ENCODE measurements around the gene AP1AR. TPM values are rescaled to one million over a fixed set of nuclear protein-coding genes. Genes with fewer than 3 reads are reported as not detected.

The AP1AR gene, protein sequence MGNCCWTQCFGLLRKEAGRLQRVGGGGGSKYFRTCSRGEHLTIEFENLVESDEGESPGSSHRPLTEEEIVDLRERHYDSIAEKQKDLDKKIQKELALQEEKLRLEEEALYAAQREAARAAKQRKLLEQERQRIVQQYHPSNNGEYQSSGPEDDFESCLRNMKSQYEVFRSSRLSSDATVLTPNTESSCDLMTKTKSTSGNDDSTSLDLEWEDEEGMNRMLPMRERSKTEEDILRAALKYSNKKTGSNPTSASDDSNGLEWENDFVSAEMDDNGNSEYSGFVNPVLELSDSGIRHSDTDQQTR
- 10 to 100 TPM; 10.9 to 13.0 TPM for total RNA-seq

DNA sequence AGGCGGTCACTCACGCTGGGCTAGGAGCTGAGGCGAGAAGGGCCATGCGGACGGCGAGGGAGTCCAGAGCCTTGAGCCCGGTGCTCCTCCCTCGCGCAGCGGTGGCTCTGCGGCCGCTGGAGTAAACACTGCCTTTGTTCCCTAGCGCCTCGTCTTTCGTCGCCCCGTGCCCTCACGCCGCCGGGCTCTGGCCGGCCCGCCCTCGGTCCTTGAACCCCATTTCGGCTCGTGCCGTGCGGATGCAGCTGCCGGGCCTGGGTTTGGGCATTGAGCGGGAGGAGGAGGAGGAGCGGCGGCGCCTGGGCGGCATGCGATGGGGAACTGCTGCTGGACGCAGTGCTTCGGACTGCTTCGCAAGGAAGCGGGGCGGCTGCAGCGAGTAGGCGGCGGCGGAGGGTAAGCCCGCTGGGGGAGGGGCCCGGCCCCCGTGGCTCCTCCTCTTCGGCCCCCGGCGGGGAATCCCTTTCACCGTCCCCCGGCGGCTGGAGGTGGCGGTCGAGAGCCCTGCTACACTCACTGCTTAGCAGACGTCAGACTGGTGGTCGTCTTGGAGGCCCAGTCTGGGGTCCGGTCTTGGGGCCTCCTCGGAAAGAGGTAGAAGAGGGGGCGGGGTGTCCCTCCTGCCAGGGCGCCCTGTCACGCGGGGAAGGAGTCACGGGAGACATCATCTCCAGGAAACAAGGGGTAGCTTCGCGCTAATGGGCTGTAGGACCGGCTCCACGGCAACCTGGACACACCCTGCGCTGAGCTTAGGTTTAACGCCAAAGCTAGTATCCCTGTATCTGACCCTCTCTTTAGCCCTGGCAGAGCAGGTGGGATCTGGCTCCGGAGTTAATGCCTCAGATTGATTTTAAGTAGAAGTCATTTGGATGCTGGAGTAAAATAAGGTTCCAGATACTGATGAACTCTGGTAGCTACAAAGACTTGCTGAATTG, at the start of gene AP1AR:
Gene AP1AR, plus strand, starts transcription at position 9 of the 935 bp plus-strand sequence. Its CDS starts 305 bp downstream, at position 314.
- Mint-ChIP-seq H3K36me3 (ENCODE audit: low read depth) (peaks cover 4% of the 10 kb centered on the region), H3K9me3 (ENCODE audit: insufficient read depth) (no peaks in the 10 kb centered on the region), H3K4me1 (ENCODE audit: low read depth) (peaks cover 35% of the 10 kb centered on the region), H3K4me3 (peak within 1 kb of the TSS; percentile 84), H3K27ac (peak within 1 kb of the TSS; percentile 99), H3K27me3 (ENCODE audit: low read depth) (peaks cover 3% of the 10 kb centered on the region)
- peak; percentile 85 for DNase-seq
- peak; percentile 72 for ATAC-seq
- ChIA-PET POLR2A (interaction anchor here (0.8 to 2.7 kb wide), 2 partner anchors 54 to 67 kb away, joined by 3 to 17 read pairs; partner anchors contain the start of gene TIFA), CTCF (interaction anchor here (0.8 to 4.3 kb wide), 15 partner anchors 9 to 292 kb away, joined by 3 to 88 read pairs (median 4); no protein-coding TSS in a partner anchor)

DNA sequence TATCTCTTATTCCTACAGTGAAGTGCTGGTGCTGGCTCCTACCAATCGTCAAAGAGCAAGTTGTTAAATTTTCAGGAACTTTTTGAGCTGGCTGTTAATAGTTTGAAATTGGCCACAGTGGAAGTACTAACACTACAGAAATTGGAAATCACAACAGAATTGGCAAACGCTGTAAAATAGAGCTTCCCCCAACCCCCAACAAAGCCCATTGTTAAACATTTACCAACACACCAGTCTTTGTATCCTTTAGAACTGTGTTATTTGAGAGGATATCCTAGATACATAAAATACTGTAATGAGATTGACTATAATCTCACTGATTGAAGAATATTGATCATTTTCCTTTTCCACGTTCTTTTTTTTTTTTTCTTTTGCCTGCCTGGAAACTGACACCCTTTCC, 49.0 kb upstream of the AP1AR start:
- no peaks in the 10 kb centered on the region for H3K9me3 Mint-ChIP-seq (ENCODE audit: insufficient read depth)
- ChIA-PET POLR2A (interaction anchor here (1.2 kb wide), 1 partner anchor 10 kb away, joined by 3 read pairs; no protein-coding TSS in a partner anchor), CTCF (interaction anchor here (1.0 to 1.8 kb wide), 4 partner anchors 17 to 83 kb away, joined by 3 to 9 read pairs (median 4); no protein-coding TSS in a partner anchor)
- no peaks in the 10 kb centered on the region for H3K27me3 Mint-ChIP-seq (ENCODE audit: low read depth)
- H3K4me3 Mint-ChIP-seq = no peak overlapping the region
- no peak for DNase-seq
- ATAC-seq = no peak
- peaks cover 11% of the 10 kb centered on the region for H3K36me3 Mint-ChIP-seq (ENCODE audit: low read depth)
- peaks cover 35% of the 10 kb centered on the region for H3K4me1 Mint-ChIP-seq (ENCODE audit: low read depth)
- no peak overlapping the region for H3K27ac Mint-ChIP-seq

DNA sequence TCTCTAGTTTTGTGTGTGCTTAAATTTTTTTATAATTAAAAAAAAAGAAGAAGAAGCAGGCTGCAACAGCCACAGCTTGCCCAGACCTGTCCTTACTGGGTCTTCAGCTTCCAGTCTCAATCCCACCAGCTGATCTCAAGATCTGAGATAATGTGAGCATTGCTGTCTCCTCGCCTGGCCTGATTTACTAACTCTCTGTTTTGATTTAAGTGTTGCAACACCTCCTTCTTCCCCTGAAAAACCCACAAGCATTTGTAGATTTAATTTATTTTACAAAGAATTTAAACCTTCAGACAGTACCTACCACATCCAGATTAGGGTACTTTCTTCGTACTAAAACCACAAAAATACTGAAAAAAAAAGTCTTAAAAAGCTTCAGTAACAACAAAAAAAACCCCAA, 48.3 kb upstream of the AP1AR start:
- ATAC-seq = peak; percentile 55
- Mint-ChIP-seq H3K27ac (peak overlapping the region; percentile 26), H3K36me3 (ENCODE audit: low read depth) (peaks cover 11% of the 10 kb centered on the region), H3K4me3 (no peak overlapping the region), H3K9me3 (ENCODE audit: insufficient read depth) (no peaks in the 10 kb centered on the region), H3K27me3 (ENCODE audit: low read depth) (no peaks in the 10 kb centered on the region), H3K4me1 (ENCODE audit: low read depth) (peaks cover 35% of the 10 kb centered on the region)
- POLR2A ChIA-PET = no interaction called here
- no peak for DNase-seq
- CTCF ChIA-PET = interaction anchor here (1.0 to 1.6 kb wide), 4 partner anchors 43 to 84 kb away, joined by 3 to 5 read pairs (median 3); no protein-coding TSS in a partner anchor

DNA sequence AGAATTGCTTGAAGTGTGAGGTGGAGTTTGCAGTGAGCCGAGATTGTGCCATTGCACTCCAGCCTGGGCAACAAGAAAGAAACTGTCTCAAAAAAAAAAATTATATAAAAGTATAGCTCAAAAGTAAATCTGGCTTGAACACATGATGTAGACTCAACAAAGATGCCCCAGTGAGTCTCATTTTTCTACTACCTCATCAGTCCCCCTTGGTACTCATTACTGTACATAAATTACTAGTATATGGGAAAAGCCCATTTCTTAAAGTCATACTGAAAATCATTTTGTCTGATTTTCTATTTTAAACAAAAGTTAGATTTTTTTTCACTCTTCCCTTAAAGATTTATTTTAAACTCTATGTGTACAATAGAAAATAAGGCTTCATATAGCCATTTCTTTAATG, 47.1 kb upstream of the AP1AR start:
- DNase-seq (no peak), ATAC-seq (no peak)
- no peaks in the 10 kb centered on the region for H3K27me3 Mint-ChIP-seq (ENCODE audit: low read depth)
- ChIA-PET CTCF (interaction anchor here (1.6 kb wide), 1 partner anchor 50 kb away, joined by 3 read pairs; no protein-coding TSS in a partner anchor), POLR2A (no interaction called here)
- H3K36me3 Mint-ChIP-seq (ENCODE audit: low read depth) = peaks cover 7% of the 10 kb centered on the region
- H3K4me3 Mint-ChIP-seq = no peak overlapping the region
- peaks cover 28% of the 10 kb centered on the region for H3K4me1 Mint-ChIP-seq (ENCODE audit: low read depth)
- no peaks in the 10 kb centered on the region for H3K9me3 Mint-ChIP-seq (ENCODE audit: insufficient read depth)
- H3K27ac Mint-ChIP-seq = no peak overlapping the region

DNA sequence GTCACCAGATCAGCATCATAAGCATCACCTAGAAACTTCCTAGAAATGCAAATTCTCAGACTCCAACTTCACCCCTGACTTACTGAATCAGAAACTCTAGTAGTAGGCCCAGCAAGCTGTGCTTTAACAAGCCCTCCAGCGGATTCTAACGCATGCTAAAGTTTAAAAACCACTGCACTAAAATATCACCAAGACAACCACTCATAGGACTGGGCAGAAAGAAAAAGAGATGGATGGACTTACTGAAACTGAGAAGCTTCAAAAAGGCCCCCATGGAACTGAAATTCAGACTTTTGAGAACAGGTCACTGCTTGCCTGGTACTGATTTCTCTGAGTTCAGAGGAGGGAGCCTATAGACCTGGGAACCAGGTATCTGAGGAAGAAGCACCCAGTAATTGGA, 46.3 kb upstream of the AP1AR start:
- Mint-ChIP-seq H3K4me3 (no peak overlapping the region), H3K27ac (no peak overlapping the region), H3K27me3 (ENCODE audit: low read depth) (no peaks in the 10 kb centered on the region), H3K36me3 (ENCODE audit: low read depth) (peaks cover 7% of the 10 kb centered on the region), H3K9me3 (ENCODE audit: insufficient read depth) (no peaks in the 10 kb centered on the region), H3K4me1 (ENCODE audit: low read depth) (peaks cover 28% of the 10 kb centered on the region)
- no peak for ATAC-seq
- DNase-seq = no peak
- POLR2A ChIA-PET = no interaction called here
- CTCF ChIA-PET = no interaction called here

DNA sequence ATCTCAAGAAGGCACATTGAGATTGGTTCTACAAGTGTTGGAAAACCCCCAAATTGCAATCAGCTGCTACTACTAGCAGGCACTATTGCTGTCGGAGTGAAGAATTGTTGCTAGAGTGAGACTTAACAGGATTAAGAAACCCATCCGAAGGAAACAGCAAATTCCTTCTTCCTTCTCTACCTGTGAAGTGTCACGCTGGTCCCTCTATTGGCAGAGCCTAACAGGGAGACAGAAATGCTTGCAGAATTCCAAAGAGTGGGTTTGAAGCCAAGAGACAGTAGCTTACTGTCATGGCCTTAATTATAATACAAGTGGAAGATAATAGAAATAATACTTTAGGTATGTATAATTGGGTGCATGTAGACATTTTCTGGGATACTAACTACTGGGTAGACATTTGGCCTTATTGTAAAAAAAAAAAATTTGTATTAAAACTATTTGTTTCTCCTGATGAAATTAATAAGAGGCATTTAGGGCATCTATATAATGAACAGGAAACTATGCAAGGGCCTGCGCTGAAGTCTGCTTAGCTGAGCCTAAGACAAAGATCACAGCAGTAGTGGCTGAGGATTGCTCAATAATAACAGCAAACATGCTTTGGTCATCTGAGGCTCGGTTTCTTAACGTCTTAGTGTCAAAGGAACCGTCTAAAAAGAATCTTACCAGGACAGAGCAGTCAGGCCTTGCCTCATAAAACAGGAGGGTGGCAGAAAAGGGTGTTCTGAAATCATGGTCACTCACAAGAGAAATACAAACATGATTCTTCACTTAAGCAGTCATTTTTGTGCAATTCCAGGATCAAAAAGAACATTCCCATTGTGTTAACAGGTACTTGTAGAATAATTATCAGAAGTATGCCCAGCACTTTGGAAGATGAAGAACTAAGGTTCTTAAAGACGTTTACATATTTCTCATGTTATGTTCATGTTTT, 45.6 kb upstream of the AP1AR start:
- ChIA-PET POLR2A (interaction anchor here (0.7 kb wide), 1 partner anchor 1893 kb away, joined by 3 read pairs; no protein-coding TSS in a partner anchor), CTCF (no interaction called here)
- Mint-ChIP-seq H3K36me3 (ENCODE audit: low read depth) (peaks cover 7% of the 10 kb centered on the region), H3K27me3 (ENCODE audit: low read depth) (no peaks in the 10 kb centered on the region), H3K4me1 (ENCODE audit: low read depth) (peaks cover 24% of the 10 kb centered on the region), H3K4me3 (no peak overlapping the region), H3K27ac (no peak overlapping the region), H3K9me3 (ENCODE audit: insufficient read depth) (no peaks in the 10 kb centered on the region)
- ATAC-seq (no peak), DNase-seq (no peak)

DNA sequence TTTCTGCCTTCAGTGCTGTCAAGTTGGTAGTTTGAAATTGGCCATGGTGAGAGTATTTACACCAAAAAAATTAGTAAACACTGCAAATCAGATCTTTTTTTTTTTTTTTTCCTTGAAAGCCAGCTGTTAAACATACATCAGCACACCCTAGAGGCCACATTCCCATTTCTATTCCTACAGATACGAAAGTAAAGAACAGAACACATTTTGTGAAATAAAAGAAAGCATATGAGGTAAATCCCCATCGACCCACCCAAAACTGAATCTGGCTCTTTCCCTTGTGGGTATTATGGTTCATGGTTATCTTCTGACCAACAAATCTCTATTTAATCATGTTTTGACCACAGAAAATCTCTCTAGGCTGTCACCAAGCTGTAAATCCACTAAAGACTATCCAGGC, 41.8 kb upstream of the AP1AR start:
- H3K27ac Mint-ChIP-seq = no peak overlapping the region
- no peak for DNase-seq
- no peaks in the 10 kb centered on the region for H3K4me1 Mint-ChIP-seq (ENCODE audit: low read depth)
- no peak overlapping the region for H3K4me3 Mint-ChIP-seq
- ATAC-seq = no peak
- POLR2A ChIA-PET = no interaction called here
- H3K9me3 Mint-ChIP-seq (ENCODE audit: insufficient read depth) = no peaks in the 10 kb centered on the region
- peaks cover 5% of the 10 kb centered on the region for H3K36me3 Mint-ChIP-seq (ENCODE audit: low read depth)
- CTCF ChIA-PET = interaction anchor here (1.2 kb wide), 1 partner anchor 90 kb away, joined by 5 read pairs; no protein-coding TSS in a partner anchor
- no peaks in the 10 kb centered on the region for H3K27me3 Mint-ChIP-seq (ENCODE audit: low read depth)

DNA sequence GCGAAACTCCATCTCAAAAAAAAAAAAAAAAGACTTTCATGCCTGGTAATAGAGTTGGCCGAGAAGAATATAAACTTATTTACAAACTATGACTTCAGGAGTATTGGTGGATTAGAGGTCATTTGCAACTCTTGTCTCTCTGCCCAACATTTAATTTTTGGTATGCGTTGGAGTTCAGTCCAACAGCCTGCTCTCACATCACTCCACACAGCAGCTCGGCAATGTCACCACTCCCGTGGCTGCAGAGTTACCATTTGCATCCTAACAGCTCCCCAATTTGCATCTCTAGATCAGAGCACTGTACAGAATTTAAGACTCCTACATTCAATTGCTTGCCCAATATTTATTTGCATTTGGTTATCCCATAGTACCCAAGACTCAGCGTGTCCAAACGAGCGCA, 40.9 kb upstream of the AP1AR start:
- no peaks in the 10 kb centered on the region for H3K27me3 Mint-ChIP-seq (ENCODE audit: low read depth)
- no peak overlapping the region for H3K27ac Mint-ChIP-seq
- CTCF ChIA-PET = no interaction called here
- H3K4me3 Mint-ChIP-seq = no peak overlapping the region
- H3K36me3 Mint-ChIP-seq (ENCODE audit: low read depth) = peaks cover 5% of the 10 kb centered on the region
- no peak for DNase-seq
- H3K4me1 Mint-ChIP-seq (ENCODE audit: low read depth) = no peaks in the 10 kb centered on the region
- no peak for ATAC-seq
- POLR2A ChIA-PET = no interaction called here
- H3K9me3 Mint-ChIP-seq (ENCODE audit: insufficient read depth) = no peaks in the 10 kb centered on the region

DNA sequence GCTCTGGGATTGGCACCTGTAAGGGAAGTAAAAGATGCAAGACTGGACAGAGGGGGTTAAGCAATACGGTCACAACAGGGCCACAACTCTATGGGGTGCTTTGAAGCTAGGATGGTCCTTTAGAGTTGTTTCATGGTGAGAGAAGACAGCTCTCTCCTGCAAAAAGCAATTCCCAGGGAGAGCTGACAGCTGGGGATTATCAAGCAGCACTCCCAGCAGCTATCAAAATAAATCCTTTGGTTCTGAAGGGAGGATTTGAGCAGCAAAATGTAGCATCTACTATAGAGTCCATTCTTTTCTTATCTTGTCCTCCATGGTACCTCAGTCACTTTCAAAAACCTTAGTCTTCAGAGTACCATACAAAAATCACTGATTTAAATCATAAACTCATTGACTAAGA, 35.1 kb upstream of the AP1AR start:
- ATAC-seq (no peak), DNase-seq (no peak)
- no peaks in the 10 kb centered on the region for H3K9me3 Mint-ChIP-seq (ENCODE audit: insufficient read depth)
- no peak overlapping the region for H3K27ac Mint-ChIP-seq
- POLR2A ChIA-PET = no interaction called here
- no peak overlapping the region for H3K4me3 Mint-ChIP-seq
- H3K27me3 Mint-ChIP-seq (ENCODE audit: low read depth) = no peaks in the 10 kb centered on the region
- no peaks in the 10 kb centered on the region for H3K36me3 Mint-ChIP-seq (ENCODE audit: low read depth)
- peaks cover 13% of the 10 kb centered on the region for H3K4me1 Mint-ChIP-seq (ENCODE audit: low read depth)
- CTCF ChIA-PET = no interaction called here

DNA sequence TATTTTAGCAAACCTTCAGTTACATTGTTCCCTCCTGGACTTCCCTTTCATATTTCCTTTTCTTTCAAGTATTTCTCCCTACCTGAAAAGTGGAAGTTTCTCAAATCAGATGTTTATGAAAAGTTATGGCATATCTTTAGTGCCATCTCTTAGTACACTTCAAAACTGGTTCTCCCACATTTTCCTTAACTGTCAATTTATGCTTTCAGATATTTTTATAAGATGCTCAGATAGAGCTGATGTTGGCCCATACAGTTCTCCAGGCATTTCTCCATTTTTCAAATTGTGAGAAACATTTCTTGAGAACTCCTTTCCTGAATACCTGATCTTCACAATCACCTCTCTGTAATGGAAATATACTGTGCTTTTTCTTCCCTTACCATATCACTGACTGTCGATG, 32.5 kb upstream of the AP1AR start:
- H3K4me3 Mint-ChIP-seq = no peak overlapping the region
- H3K27ac Mint-ChIP-seq = no peak overlapping the region
- peaks cover 13% of the 10 kb centered on the region for H3K4me1 Mint-ChIP-seq (ENCODE audit: low read depth)
- CTCF ChIA-PET = interaction anchor here (1.6 to 1.9 kb wide), 2 partner anchors 15 to 17 kb away, joined by 4 to 9 read pairs; no protein-coding TSS in a partner anchor
- no peaks in the 10 kb centered on the region for H3K27me3 Mint-ChIP-seq (ENCODE audit: low read depth)
- no peaks in the 10 kb centered on the region for H3K36me3 Mint-ChIP-seq (ENCODE audit: low read depth)
- ATAC-seq (no peak), DNase-seq (no peak)
- POLR2A ChIA-PET = no interaction called here
- no peaks in the 10 kb centered on the region for H3K9me3 Mint-ChIP-seq (ENCODE audit: insufficient read depth)

DNA sequence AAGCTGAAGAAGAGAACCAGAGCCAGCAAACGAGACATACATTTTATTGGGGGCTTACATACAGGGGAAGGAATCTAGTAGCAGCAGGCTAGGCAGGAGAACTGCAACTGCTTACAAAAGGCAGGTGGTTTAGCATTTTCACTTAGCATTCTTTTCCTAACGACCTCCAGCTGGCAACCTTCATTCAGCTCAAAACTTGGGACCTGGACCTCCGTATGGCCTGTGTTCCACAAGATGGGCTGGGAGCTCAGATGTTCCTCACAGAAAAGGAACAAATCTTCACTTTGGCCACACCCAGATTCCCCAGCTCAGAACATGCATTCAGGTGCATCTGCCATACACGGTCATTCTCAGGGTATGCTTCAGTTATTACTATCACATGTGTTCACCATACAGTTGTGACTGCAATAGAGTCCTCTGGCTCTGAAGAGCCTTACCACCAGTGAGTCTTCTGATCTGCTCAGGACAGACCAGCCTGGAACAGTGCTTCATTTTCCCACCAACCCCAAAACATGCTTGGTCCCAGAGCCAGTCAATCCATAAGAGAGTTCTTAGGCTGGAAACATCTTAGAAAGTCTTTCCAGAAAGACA, 29.6 kb upstream of the AP1AR start:
- H3K27ac Mint-ChIP-seq = no peak overlapping the region
- no peak overlapping the region for H3K4me3 Mint-ChIP-seq
- ATAC-seq = no peak
- no peaks in the 10 kb centered on the region for H3K36me3 Mint-ChIP-seq (ENCODE audit: low read depth)
- no peak for DNase-seq
- ChIA-PET CTCF (interaction anchor here (1.2 kb wide), 2 partner anchors 13 to 102 kb away, joined by 4 read pairs; no protein-coding TSS in a partner anchor), POLR2A (no interaction called here)
- H3K4me1 Mint-ChIP-seq (ENCODE audit: low read depth) = peaks cover 13% of the 10 kb centered on the region
- H3K27me3 Mint-ChIP-seq (ENCODE audit: low read depth) = no peaks in the 10 kb centered on the region
- H3K9me3 Mint-ChIP-seq (ENCODE audit: insufficient read depth) = no peaks in the 10 kb centered on the region
